Breast epithelium (tissue), 4 donors: Measurements from ENCODE around the gene SPINT2. TPM values are rescaled to one million over a fixed set of nuclear protein-coding genes. Genes with fewer than 3 reads are reported as not detected.

Experiments used
- DNase-seq, 2 donors: peaks; one replicate each; pipeline ENCODE4 v3.0.0-alpha.2; 2019; ENCODE audit warnings: low spot score in 2 of 2
- H3K27ac ChIP-seq, 2 donors: fragments of 200-600 bp; sonication (generic) in 1 of 2; one replicate each; pipeline ENCODE4 v1.5.1; 2016 to 2019; ENCODE audit warnings: mild to moderate bottlenecking in 1 of 2
- H3K27me3 ChIP-seq, 2 donors: fragments of 200-600 bp; sonication (generic) in 1 of 2; one replicate each; pipeline versions ENCODE4 v1.5.1 to v1.6.0; 2017 to 2019; ENCODE audit warnings: control low read depth in 1 of 2, mild to moderate bottlenecking in 1 of 2
- H3K36me3 ChIP-seq: fragments of 200-600 bp; one replicate; pipeline ENCODE4 v1.5.1; 2019
- H3K4me1 ChIP-seq, 2 donors: fragments of 200-600 bp; sonication (generic); one replicate each; pipeline ENCODE4 v1.5.1; 2016 to 2019; ENCODE audit warnings: control low read depth in 1 of 2
- H3K4me3 ChIP-seq, 3 donors: fragments of 200-600 bp; sonication (generic); 1 replicate in 2 of 3; 2 replicates in 1 of 3; pipeline ENCODE4 v1.5.1; 2016 to 2019; ENCODE audit warnings: mild to moderate bottlenecking in 3 of 3, moderate library complexity in 2 of 3
- H3K9me3 ChIP-seq, 2 donors: fragments of 200-600 bp; sonication (generic) in 1 of 2; one replicate each; pipeline ENCODE4 v1.5.1; 2016 to 2019; ENCODE audit warnings: control low read depth in 1 of 2
- POLR2A ChIP-seq: fragments of 450-650 bp; IDR thresholded peaks from one replicate; pipeline ENCODE4 v1.6.1; 2016; ENCODE audit warnings: antibody characterized with exemption, mild to moderate bottlenecking, moderate library complexity
- POLR2AphosphoS5 ChIP-seq, 3 donors: sonication (generic); formaldehyde crosslinking; IDR thresholded peaks; one replicate each; pipeline ENCODE4 v1.6.1; 2017; ENCODE audit warnings: antibody characterized with exemption in 3 of 3
- intact Hi-C: fragments of 100-400 bp; cut with DNase I; formaldehyde crosslinking; loops from one replicate; pipeline ENCODE4 v1.15.1; 2023; ENCODE audit warnings: low total_unique reads
- total RNA-seq, 3 donors: library from RNA; depleted of rRNA; stranded (reverse); fragments of >200 nt; gene quantifications; one replicate each; pipeline ENCODE4 v1.1.0, GENCODE V29; 2016
- TF ChIP-seq, protein P1 (sequence below), 3 donors: fragments of 450-650 bp; IDR thresholded peaks; one replicate each; pipeline ENCODE4 v1.5.1; 2016 to 2017; ENCODE audit warnings: antibody characterized with exemption in 3 of 3, mild to moderate bottlenecking in 3 of 3, moderate library complexity in 3 of 3

SPINT2 gene
- total RNA-seq, 3 donors from 2014 or later = 17.1 to 639 (median 492) TPM

DNA sequence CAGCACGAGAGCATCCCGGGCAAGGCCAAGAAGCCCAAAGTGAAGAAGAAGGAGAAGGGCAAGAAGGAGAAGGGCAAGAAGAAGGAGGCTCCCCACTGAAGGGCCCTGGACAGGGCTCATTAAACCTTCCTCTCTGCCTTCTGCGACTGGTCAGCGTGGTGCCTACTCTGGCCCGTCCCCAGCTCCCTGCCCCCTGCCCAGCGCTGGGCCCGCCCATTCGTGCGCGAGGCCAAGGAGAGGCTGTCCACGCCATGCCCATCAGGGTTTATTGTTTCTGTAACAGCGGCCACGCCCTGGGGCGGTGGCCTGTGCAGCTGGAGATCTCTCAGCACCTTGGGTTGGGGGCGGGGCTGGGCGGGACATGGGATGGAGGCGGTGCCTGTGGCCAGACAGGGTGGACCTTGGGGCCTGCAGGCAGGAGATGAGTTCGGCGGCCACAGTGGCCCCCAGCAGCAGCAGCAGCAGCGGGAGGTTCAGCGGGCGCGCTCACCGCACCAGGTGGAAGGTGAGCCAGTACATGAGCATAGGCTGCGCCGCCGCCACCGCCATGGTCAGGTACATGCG, 40.6 kb downstream of the SPINT2 start:
- TF ChIP-seq, protein P1, sequence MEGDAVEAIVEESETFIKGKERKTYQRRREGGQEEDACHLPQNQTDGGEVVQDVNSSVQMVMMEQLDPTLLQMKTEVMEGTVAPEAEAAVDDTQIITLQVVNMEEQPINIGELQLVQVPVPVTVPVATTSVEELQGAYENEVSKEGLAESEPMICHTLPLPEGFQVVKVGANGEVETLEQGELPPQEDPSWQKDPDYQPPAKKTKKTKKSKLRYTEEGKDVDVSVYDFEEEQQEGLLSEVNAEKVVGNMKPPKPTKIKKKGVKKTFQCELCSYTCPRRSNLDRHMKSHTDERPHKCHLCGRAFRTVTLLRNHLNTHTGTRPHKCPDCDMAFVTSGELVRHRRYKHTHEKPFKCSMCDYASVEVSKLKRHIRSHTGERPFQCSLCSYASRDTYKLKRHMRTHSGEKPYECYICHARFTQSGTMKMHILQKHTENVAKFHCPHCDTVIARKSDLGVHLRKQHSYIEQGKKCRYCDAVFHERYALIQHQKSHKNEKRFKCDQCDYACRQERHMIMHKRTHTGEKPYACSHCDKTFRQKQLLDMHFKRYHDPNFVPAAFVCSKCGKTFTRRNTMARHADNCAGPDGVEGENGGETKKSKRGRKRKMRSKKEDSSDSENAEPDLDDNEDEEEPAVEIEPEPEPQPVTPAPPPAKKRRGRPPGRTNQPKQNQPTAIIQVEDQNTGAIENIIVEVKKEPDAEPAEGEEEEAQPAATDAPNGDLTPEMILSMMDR (IDR thresholded peaks at IDR 0.05) = no peak
- TF ChIP-seq POLR2A = no peak
- TF ChIP-seq POLR2AphosphoS5 (IDR thresholded peaks at IDR 0.05) = peak in 1 of 3 donors; percentile 29
- peak; percentile 54 to 74 for DNase-seq
- H3K4me3 ChIP-seq = peak overlapping the region in 2 of 3 donors; percentile 13 to 18
- no peaks in the 10 kb centered on the region for H3K4me1 ChIP-seq
- no peaks in the 10 kb centered on the region for H3K36me3 ChIP-seq
- H3K27me3 ChIP-seq = no peaks in the 10 kb centered on the region
- intact Hi-C loops = no loop called here
- H3K27ac ChIP-seq = peak overlapping the region; percentile 46 to 52
- H3K9me3 ChIP-seq = no peaks in the 10 kb centered on the region

DNA sequence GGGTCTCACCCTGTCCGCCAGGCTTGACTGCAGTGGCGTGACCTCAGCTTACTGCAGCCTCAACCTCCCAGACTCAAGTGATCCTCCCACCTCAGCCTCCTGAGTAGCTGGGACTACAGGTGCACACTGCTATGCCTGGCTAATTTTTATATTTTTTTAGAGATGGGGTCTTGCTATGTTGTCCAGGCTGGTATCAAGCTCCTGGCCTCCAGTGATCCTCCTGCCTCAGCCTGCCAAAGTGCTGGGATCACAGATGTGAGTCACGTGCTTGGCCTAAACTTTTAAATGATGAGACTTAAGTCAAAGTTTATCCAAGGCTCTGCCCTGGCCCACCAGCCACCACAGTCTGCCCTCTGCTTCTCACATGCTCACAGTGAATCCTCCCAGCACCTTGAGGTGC, 41.9 kb downstream of the SPINT2 start:
- no peaks in the 10 kb centered on the region for H3K36me3 ChIP-seq
- no peak for TF ChIP-seq POLR2AphosphoS5 (IDR thresholded peaks at IDR 0.05)
- TF ChIP-seq, protein P1 (IDR thresholded peaks at IDR 0.05) = no peak
- TF ChIP-seq POLR2A = no peak
- H3K27ac ChIP-seq = no peak overlapping the region
- no peaks in the 10 kb centered on the region for H3K9me3 ChIP-seq
- H3K27me3 ChIP-seq = no peaks in the 10 kb centered on the region
- H3K4me1 ChIP-seq = no peaks in the 10 kb centered on the region
- H3K4me3 ChIP-seq = no peak overlapping the region
- DNase-seq = no peak
- intact Hi-C loops = no loop called here

DNA sequence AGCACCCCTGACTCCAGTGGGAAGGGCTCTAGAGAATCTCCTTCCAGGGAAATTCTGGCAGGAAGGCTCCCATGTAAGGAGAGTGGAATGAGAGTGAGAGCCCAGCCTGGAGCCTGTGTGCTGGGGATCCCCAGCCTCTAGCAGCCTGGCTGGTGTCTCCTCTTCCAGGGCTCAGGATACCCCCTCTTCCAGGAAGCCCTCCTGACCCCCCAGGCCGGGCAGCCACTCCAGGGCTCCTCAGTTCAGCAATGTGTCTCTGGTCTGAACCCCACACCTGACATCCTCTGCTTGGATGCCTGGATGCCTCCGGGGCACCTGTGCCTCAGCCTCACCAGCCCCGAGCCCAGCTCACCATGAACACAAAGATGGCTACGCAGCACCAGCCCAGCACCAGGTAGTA, 42.7 kb downstream of the SPINT2 start:
- Histone ChIP-seq H3K27me3 (no peaks in the 10 kb centered on the region), H3K36me3 (no peaks in the 10 kb centered on the region), H3K4me3 (no peak overlapping the region), H3K27ac (no peak overlapping the region), H3K4me1 (no peaks in the 10 kb centered on the region), H3K9me3 (no peaks in the 10 kb centered on the region)
- intact Hi-C loops = no loop called here
- no peak for DNase-seq
- TF ChIP-seq, protein P1 (IDR thresholded peaks at IDR 0.05) = no peak
- TF ChIP-seq POLR2A (no peak), POLR2AphosphoS5 (IDR thresholded peaks at IDR 0.05) (no peak)

DNA sequence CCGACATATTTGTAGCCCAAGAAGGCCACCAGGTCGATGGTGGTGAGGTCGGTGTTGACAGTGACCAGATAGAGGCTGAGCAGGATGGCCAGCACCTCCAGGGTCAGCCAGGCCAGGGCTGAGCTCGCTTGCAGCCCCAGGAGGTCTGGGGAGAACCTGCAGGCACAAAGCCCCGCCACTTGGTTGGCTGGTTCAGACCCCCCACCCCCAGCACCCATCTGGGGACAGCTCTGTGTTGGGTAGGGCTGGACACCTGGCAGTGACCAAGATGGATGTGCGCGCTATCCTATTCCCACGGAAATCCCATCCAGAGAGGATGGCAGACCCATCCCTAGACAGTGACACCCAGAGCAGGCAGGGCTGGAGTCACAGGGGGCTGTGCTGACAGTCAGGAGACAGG, 43.2 kb downstream of the SPINT2 start:
- TF ChIP-seq POLR2A (no peak), POLR2AphosphoS5 (IDR thresholded peaks at IDR 0.05) (no peak)
- TF ChIP-seq, protein P1 (IDR thresholded peaks at IDR 0.05) = no peak
- Histone ChIP-seq H3K4me1 (no peaks in the 10 kb centered on the region), H3K27ac (no peak overlapping the region), H3K9me3 (no peaks in the 10 kb centered on the region), H3K4me3 (no peak overlapping the region), H3K36me3 (no peaks in the 10 kb centered on the region), H3K27me3 (no peaks in the 10 kb centered on the region)
- no peak for DNase-seq
- intact Hi-C loops = no loop called here

DNA sequence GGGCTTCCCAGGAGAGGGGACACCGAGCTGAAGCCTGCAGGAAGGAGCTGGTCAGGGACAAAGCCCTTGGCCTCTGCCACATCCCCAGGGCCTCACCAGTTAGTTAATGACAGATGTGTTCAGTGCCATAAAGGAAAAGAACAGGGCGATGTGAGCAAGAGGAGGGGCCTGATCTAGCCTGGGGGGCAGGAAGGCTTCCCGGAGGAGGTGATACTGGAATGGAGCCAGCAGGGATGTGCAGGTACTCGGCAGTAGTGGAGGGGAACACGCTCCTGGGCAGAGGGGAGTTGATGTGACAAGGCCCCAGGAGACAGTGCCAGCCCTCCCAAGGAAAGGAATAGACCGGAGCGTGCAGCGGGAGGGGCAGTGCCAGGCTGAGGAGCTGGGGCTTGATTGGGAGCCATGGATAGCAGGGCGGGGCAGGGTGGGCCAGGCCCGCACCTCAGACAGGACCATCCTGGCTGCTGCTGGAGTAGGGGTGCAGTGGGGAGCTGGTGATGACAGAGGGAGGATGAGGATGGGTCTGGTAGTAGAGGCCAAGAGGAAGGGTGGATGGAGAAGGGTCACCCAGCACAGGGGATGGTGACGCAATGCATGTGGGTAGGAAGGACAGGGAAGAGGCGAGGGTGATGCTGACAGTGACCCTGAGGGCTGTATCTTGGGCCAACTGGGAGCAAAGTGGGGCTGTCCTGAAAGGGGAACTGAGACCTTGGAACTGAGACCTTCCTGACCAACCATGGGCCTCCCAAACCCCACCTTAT, 43.8 kb downstream of the SPINT2 start:
- Histone ChIP-seq H3K4me3 (no peak overlapping the region), H3K9me3 (no peaks in the 10 kb centered on the region), H3K36me3 (no peaks in the 10 kb centered on the region), H3K4me1 (no peaks in the 10 kb centered on the region), H3K27ac (no peak overlapping the region), H3K27me3 (no peaks in the 10 kb centered on the region)
- intact Hi-C loops = no loop called here
- no peak for TF ChIP-seq POLR2A
- TF ChIP-seq POLR2AphosphoS5 (IDR thresholded peaks at IDR 0.05) = no peak
- TF ChIP-seq, protein P1 (IDR thresholded peaks at IDR 0.05) = no peak
- no peak for DNase-seq
